ENCODE data around the gene EPM2A.

- no peak for TF ChIP-seq POLR2A (IDR thresholded peaks at IDR 0.05; ENCODE audit: low read depth, low read length)
- TF ChIP-seq TAF1 (IDR thresholded peaks at IDR 0.05; ENCODE audit: low read depth, low read length), result no peak
- TF ChIP-seq SPI1 (IDR thresholded peaks at IDR 0.05; ENCODE audit: low read depth, low read length), result no peak
- TF ChIP-seq POLR2AphosphoS5 (IDR thresholded peaks at IDR 0.05; ENCODE audit: low read depth, low read length), result no peak
- TF ChIP-seq PAX5 (IDR thresholded peaks at IDR 0.05; ENCODE audit: insufficient read depth, low read length, severe bottlenecking), result no peak
These were observed 14.3 kb upstream of the EPM2A start for GRCh38 chr6:145749632-145750031.

All from GM12891 (cell line).